A673 (cell line): ENCODE results near the gene PARP9.

Experiments
- EZH2 ChIP-seq: fragments of 200-600 bp; sonication (generic); IDR thresholded peaks from 2 replicates; pipeline ENCODE4 v1.6.1; 2017; ENCODE audit warnings: borderline replicate concordance, low read depth, mild to moderate bottlenecking, mixed read lengths, antibody characterized with exemption, low read length; ENCODE audit not compliant: poor library complexity, severe bottlenecking
- TF ChIP-seq, protein P1 (sequence below): fragments of 300-800, 200-600 bp; sonication (generic); conservative IDR thresholded peaks from 2 replicates; pipeline ENCODE4 v1.5.1; 2017; ENCODE audit warnings: low read depth, mild to moderate bottlenecking, antibody characterized with exemption, low read length, moderate library complexity, mixed read lengths

DNA sequence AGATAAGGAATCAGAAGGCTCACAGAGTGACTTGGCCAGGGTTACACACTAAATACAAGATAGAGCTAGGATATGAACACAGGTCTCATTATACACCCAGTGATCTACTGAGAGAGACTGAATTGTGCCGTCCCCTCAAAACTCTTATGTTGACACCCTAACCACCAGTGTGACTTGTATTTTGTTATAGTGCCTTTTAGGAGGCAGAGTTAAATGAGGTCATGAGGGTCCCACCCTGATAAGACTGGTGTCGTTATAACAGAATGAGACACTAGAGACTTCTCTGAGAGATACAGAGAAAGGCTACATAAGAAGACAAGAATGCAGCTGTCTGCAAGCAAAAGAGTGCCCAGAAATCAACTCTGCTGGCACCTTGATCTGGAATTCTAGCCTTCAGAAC lies 62.0 kb downstream of the PARP9 start:
- TF ChIP-seq, protein P1, sequence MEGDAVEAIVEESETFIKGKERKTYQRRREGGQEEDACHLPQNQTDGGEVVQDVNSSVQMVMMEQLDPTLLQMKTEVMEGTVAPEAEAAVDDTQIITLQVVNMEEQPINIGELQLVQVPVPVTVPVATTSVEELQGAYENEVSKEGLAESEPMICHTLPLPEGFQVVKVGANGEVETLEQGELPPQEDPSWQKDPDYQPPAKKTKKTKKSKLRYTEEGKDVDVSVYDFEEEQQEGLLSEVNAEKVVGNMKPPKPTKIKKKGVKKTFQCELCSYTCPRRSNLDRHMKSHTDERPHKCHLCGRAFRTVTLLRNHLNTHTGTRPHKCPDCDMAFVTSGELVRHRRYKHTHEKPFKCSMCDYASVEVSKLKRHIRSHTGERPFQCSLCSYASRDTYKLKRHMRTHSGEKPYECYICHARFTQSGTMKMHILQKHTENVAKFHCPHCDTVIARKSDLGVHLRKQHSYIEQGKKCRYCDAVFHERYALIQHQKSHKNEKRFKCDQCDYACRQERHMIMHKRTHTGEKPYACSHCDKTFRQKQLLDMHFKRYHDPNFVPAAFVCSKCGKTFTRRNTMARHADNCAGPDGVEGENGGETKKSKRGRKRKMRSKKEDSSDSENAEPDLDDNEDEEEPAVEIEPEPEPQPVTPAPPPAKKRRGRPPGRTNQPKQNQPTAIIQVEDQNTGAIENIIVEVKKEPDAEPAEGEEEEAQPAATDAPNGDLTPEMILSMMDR: no peak
- TF ChIP-seq EZH2: no peak
